ENCODE measurements around the gene ALKBH8.

DNA sequence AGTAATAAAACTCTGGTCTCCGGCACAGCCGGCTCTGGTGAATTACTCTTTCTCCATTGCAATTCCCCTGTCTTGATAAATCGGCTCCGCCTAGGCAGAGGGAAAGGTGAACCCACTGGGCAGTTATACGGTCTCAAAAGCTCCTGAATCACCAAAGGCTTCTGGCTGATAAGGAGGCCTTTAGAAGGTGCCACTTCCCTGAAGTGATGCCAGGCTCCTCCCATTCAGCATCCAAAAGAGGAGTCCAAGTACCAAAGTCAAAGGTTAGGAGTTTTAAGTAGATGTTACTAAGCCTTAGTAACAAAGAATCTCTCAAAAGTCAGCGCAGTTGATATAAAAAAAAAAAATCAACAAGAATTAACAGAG, 11.8 kb upstream of the ALKBH8 start:
- TF ChIP-seq POLR2AphosphoS5 (IDR thresholded peaks at IDR 0.05; ENCODE audit: low read depth, low read length) (no peak), POLR2A (IDR thresholded peaks at IDR 0.05; ENCODE audit: low read depth, low read length) (no peak), TAF1 (IDR thresholded peaks at IDR 0.05; ENCODE audit: low read depth, low read length) (no peak), SPI1 (IDR thresholded peaks at IDR 0.05; ENCODE audit: low read depth, low read length) (no peak), POU2F2 (IDR thresholded peaks at IDR 0.05; ENCODE audit: low read depth, low read length) (no peak)

Data from GM12891 (cell line).